Effector memory CD4-positive, alpha-beta T cell (primary cell): ENCODE measurements around the gene SLC25A47.

Experiments
- DNase-seq, 3 donors: peaks; one replicate each; pipeline ENCODE4 v3.0.0-alpha.2; 2020
- H3K27ac ChIP-seq: 2 replicates; pipeline ENCODE4 v1.7.0; 2013; ENCODE audit warnings: mild to moderate bottlenecking, low read length, moderate library complexity; ENCODE audit not compliant: insufficient read depth, poor library complexity, severe bottlenecking
- H3K27me3 ChIP-seq: replicated peaks from 2 replicates; pipeline ENCODE4 v1.7.0; 2013; ENCODE audit warnings: mild to moderate bottlenecking, low read length; ENCODE audit not compliant: insufficient read depth, control insufficient read depth, poor library complexity, severe bottlenecking
- H3K36me3 ChIP-seq: 2 replicates; pipeline ENCODE4 v1.7.0; 2013; ENCODE audit warnings: mild to moderate bottlenecking, low read length, moderate library complexity; ENCODE audit not compliant: control insufficient read depth, insufficient read depth
- H3K4me1 ChIP-seq: 2 replicates; pipeline ENCODE4 v1.7.0; 2013; ENCODE audit warnings: low read length, mild to moderate bottlenecking; ENCODE audit not compliant: control insufficient read depth, insufficient read depth, poor library complexity, severe bottlenecking
- H3K4me3 ChIP-seq: 2 replicates; pipeline ENCODE4 v1.7.0; 2013; ENCODE audit warnings: low read length, low read depth, mild to moderate bottlenecking; ENCODE audit not compliant: insufficient read depth, poor library complexity, severe bottlenecking
- H3K9me3 ChIP-seq: 2 replicates; pipeline ENCODE4 v1.7.0; 2013; ENCODE audit warnings: mild to moderate bottlenecking, low read length, moderate library complexity; ENCODE audit not compliant: control insufficient read depth
- total RNA-seq, 3 donors: gene quantifications; one replicate each; lab custom pipeline; 2026; lab: John Stamatoyannopoulos, UW

The SLC25A47 gene, protein sequence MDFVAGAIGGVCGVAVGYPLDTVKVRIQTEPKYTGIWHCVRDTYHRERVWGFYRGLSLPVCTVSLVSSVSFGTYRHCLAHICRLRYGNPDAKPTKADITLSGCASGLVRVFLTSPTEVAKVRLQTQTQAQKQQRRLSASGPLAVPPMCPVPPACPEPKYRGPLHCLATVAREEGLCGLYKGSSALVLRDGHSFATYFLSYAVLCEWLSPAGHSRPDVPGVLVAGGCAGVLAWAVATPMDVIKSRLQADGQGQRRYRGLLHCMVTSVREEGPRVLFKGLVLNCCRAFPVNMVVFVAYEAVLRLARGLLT
- 0 to 0.17 (median 0) reads per million in 3 donors for total RNA-seq

DNA sequence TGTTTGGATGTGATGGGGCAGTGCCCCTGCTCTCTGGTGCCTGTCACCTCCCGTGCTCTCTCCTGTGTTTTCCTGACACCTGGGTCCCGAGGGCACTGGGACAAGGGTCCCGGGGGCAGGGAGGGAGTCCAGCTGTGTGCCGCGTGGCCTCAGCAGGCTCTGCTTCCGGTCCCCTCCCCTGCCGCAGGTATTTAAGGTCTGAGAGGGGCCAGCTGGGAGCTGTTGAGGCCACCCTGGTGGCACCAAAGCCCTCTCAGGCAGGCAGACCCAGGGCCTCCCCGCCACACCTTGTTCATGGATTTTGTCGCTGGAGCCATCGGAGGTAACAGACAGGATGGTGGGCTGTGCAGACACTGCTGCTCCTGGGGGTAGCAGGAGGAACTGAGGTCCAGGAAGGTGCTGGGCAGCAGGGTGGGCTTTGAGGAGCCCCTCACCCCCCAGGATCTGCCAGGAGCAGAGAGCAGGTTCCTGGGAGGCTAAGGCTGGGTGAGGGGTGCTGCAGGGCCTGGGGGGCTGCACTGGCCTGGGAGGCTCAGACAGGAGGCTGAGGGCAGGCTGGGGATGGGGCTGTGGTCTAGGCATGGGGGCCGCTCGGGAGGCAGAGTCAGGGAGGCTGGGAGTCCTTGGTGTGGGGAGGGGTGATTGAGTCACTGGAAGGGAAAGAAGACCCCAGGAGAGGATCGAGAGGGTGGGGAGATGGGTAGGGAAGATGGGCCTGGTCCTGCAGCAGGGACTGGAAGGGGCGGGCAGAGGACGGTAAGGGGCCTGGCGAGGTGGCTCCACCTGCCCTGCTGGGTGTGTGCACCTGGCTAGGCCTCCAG is at the start of gene SLC25A47:
Gene SLC25A47 (plus strand): TSS at position 219 of the 821 bp plus-strand sequence. CDS start 76 bp downstream, at position 295.
- H3K36me3 ChIP-seq, result no peaks in the 10 kb centered on the region
- H3K4me1 ChIP-seq, result no peaks in the 10 kb centered on the region
- no peaks in the 10 kb centered on the region for H3K27me3 ChIP-seq
- no peaks in the 10 kb centered on the region for H3K9me3 ChIP-seq
- H3K27ac ChIP-seq, result no peak within 1 kb of the TSS
- no peak within 1 kb of the TSS for H3K4me3 ChIP-seq
- DNase-seq, result no peak

DNA sequence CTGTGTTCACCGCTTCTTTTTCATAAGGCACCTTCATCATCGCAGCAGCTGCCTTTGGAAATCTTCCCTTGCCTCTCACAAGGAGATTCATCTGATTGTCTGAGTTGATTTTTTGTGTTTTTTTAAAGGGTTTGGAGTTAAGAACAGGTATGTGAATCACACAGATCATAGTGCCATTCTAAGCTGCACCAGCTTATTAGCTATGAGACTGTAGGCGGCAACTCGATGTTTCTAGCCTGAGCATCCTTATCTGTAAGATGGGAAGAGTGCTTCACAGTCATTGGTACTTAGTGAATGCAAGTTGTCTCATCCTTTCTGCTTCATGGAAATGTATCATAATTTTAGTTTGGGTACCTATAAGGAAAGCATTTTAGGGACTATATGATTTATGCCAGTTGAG is 48.9 kb upstream of the SLC25A47 start:
- Histone ChIP-seq H3K36me3 (peaks cover 21% of the 10 kb centered on the region), H3K4me3 (no peak overlapping the region), H3K4me1 (no peaks in the 10 kb centered on the region), H3K27ac (no peak overlapping the region), H3K9me3 (no peaks in the 10 kb centered on the region), H3K27me3 (no peaks in the 10 kb centered on the region)
- DNase-seq, result no peak

GRCh38 chr14:100275214-100275613 is 47.9 kb upstream of the SLC25A47 start:
- DNase-seq, result no peak
- Histone ChIP-seq H3K4me3 (no peak overlapping the region), H3K27me3 (no peaks in the 10 kb centered on the region), H3K27ac (no peak overlapping the region), H3K4me1 (no peaks in the 10 kb centered on the region), H3K36me3 (peaks cover 22% of the 10 kb centered on the region), H3K9me3 (no peaks in the 10 kb centered on the region)

DNA sequence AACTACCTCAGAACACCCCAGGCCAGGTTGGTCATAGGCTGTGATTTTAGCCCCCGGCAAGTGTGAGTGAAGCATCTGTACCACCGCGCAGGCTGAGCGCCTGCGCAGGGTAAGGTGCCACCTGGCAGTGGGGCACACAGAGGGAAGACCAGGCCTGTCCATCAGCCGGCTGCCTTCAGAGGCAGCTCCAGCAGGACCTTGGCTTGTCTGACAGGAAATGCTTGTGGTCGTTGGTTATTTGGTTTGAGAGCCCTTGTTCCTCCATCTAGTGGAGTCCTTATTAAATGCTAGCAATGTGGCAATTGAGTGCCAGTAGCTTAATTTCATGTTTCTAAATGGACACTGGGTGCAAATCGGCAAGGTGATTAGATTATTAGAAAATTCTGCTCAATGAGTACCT is 44.4 kb upstream of the SLC25A47 start:
- H3K36me3 ChIP-seq, result peaks cover 25% of the 10 kb centered on the region
- no peak overlapping the region for H3K4me3 ChIP-seq
- H3K4me1 ChIP-seq, result no peaks in the 10 kb centered on the region
- DNase-seq, result no peak
- H3K9me3 ChIP-seq, result no peaks in the 10 kb centered on the region
- no peak overlapping the region for H3K27ac ChIP-seq
- no peaks in the 10 kb centered on the region for H3K27me3 ChIP-seq

- Histone ChIP-seq H3K9me3 (no peaks in the 10 kb centered on the region), H3K27ac (no peak overlapping the region), H3K27me3 (no peaks in the 10 kb centered on the region), H3K36me3 (peaks cover 25% of the 10 kb centered on the region), H3K4me1 (no peaks in the 10 kb centered on the region), H3K4me3 (no peak overlapping the region)
- no peak for DNase-seq
These were observed 44.0 kb upstream of the SLC25A47 start for GRCh38 chr14:100279133-100279532.

DNA sequence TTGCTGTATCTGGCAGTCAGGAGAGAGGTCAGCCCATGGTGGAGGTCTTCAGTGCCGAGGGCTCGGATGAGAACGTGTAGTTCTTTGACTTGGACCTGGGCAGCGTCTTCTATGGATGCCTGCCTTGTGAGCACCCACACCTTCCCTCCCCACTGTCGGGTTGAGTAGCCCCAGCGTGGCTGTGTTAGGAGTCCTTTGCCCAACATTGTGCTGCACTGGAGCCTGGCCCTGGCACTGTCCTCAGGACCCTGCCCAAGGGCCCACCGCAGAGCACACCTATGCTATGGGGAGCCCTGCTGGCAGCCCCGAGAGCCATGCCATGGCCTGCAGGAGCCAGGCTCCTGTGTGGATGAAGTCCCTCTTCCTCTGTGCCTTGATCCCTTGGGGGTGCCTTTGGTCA is 43.6 kb upstream of the SLC25A47 start:
- H3K27me3 ChIP-seq, result no peaks in the 10 kb centered on the region
- no peaks in the 10 kb centered on the region for H3K9me3 ChIP-seq
- H3K4me1 ChIP-seq, result no peaks in the 10 kb centered on the region
- no peak overlapping the region for H3K4me3 ChIP-seq
- DNase-seq, result no peak
- H3K27ac ChIP-seq, result no peak overlapping the region
- H3K36me3 ChIP-seq, result peaks cover 25% of the 10 kb centered on the region

DNA sequence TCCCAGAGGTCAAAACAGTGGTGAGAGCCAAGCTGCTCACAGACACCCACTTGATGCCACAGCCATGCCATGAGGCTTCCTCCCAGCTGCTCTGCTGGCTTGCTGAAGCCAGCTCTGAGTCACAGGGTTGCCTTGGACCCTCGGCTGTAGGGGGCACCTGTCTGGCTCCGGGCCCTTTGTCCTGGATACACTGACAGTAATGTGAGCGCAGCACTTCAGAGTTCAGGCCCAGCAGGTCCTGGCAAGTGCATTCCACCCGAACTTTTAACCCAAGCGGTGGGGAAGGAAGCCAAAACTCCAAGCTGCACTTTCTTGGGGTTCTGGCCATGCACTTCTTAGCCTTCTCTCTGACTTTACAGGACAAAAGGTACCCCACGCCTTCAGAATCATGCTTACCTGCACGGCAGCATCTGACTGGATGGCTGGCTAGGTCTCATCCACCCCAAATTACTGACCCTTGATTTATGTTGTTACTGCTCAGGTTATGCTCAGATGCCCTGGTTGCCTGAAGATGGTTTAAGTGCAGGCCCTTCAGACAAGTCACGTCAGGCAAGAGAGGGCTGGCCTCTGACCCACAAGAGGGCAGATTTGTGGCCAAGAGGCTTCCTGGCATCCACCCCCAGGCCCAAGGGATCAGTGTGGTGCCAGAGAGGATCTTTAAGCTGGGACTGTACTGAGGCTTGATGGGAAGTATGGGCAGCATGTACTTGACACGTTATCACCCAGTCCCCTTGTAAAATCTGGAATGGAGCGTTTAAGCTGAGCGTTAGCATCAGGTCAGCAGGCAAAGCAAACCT is 41.7 kb upstream of the SLC25A47 start:
- no peak overlapping the region for H3K4me3 ChIP-seq
- no peak overlapping the region for H3K27ac ChIP-seq
- no peaks in the 10 kb centered on the region for H3K27me3 ChIP-seq
- DNase-seq, result no peak
- H3K9me3 ChIP-seq, result no peaks in the 10 kb centered on the region
- H3K4me1 ChIP-seq, result peaks cover 2% of the 10 kb centered on the region
- H3K36me3 ChIP-seq, result peaks cover 17% of the 10 kb centered on the region

GRCh38 chr14:100282083-100282350 is 41.1 kb upstream of the SLC25A47 start:
- H3K9me3 ChIP-seq, result no peaks in the 10 kb centered on the region
- no peak overlapping the region for H3K4me3 ChIP-seq
- peaks cover 17% of the 10 kb centered on the region for H3K36me3 ChIP-seq
- no peak overlapping the region for H3K27ac ChIP-seq
- no peaks in the 10 kb centered on the region for H3K27me3 ChIP-seq
- peaks cover 2% of the 10 kb centered on the region for H3K4me1 ChIP-seq
- DNase-seq, result no peak

DNA sequence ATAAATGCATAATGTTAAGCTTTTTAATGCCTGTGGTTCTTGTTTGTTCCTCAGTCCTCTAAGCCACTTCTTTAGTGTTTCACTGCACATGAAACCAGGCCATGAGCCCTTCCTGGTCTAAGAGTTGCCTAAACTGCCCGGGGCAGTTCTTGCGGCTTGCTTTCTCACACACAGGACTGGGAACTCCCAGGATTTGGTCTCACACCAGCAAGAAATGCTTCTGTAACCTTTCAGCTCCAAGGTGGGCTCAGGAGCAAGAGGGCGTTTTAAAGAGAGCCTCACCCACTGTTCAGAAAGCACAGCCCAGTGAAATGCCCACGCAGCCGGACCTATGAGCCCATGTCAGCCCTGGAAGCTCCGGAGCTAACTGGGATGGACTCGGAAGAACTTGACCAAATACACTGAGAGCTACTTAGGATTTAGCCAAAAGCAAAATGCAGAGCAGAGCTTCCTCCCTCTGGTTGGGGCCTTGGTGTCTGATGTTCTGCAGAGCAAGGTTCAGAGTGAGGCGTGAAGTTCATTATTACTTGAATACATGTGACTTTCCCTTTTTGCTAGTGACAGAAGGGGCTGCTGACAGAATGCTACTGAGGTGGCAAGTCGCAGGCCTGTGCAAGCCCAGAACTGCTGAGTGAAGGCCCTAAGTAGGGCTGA is 40.2 kb upstream of the SLC25A47 start:
- no peak for DNase-seq
- Histone ChIP-seq H3K4me3 (no peak overlapping the region), H3K27ac (no peak overlapping the region), H3K9me3 (no peaks in the 10 kb centered on the region), H3K4me1 (peaks cover 2% of the 10 kb centered on the region), H3K27me3 (no peaks in the 10 kb centered on the region), H3K36me3 (peaks cover 11% of the 10 kb centered on the region)
